ENCODE measurements around the gene SUPT4H1.

SUPT4H1 gene

DNA sequence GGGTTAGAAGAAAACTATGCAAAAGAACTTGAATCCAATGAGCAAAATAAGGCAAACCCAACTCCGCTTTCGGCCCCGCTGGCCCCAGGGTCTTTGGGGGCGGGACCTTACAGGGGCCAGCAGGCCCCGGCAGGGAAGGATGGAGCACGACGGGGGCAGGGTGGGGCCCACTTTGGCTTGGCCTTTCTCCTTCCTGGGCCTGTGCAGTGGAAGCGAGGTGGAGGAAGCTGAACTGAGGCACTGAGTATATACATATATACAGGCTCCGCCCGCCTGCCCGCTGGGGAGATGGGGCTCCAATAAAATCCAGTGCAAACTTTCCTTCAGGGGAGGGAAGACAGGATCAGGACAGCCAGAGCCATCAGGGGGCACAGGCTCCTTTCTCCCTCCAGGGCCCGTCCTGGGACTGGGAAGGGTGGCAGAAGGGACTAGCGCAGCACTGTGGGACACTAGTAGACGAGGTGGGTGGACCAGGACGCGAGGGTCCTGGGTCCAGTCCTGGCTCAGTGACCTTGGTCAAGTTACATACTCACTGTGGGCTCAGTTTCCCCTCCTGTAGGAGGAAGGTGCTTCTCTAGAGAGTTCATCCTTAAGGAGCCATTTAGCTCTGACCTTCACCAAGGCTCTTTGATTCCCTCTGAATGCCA is 50.4 kb downstream of the SUPT4H1 start:
- TF ChIP-seq POLR2AphosphoS5 (IDR thresholded peaks at IDR 0.05; ENCODE audit: low read depth, low read length), result no peak
- TF ChIP-seq, protein P1, sequence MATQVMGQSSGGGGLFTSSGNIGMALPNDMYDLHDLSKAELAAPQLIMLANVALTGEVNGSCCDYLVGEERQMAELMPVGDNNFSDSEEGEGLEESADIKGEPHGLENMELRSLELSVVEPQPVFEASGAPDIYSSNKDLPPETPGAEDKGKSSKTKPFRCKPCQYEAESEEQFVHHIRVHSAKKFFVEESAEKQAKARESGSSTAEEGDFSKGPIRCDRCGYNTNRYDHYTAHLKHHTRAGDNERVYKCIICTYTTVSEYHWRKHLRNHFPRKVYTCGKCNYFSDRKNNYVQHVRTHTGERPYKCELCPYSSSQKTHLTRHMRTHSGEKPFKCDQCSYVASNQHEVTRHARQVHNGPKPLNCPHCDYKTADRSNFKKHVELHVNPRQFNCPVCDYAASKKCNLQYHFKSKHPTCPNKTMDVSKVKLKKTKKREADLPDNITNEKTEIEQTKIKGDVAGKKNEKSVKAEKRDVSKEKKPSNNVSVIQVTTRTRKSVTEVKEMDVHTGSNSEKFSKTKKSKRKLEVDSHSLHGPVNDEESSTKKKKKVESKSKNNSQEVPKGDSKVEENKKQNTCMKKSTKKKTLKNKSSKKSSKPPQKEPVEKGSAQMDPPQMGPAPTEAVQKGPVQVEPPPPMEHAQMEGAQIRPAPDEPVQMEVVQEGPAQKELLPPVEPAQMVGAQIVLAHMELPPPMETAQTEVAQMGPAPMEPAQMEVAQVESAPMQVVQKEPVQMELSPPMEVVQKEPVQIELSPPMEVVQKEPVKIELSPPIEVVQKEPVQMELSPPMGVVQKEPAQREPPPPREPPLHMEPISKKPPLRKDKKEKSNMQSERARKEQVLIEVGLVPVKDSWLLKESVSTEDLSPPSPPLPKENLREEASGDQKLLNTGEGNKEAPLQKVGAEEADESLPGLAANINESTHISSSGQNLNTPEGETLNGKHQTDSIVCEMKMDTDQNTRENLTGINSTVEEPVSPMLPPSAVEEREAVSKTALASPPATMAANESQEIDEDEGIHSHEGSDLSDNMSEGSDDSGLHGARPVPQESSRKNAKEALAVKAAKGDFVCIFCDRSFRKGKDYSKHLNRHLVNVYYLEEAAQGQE (IDR thresholded peaks at IDR 0.05; ENCODE audit: insufficient read depth in 1 of 2, low read depth in 2 of 2, low read length in 2 of 2), result no peak
- TF ChIP-seq FOXP2 (optimal IDR thresholded peaks at IDR 0.05; ENCODE audit: borderline replicate concordance, extremely low read depth, extremely low read length, insufficient read depth), result no peak
- no peak for TF ChIP-seq SIN3A (IDR thresholded peaks at IDR 0.05; ENCODE audit: borderline replicate concordance, insufficient read depth, low read length)
- no peak for TF ChIP-seq TAF1 (IDR thresholded peaks at IDR 0.05; ENCODE audit: borderline replicate concordance, insufficient read depth, low read length)

DNA sequence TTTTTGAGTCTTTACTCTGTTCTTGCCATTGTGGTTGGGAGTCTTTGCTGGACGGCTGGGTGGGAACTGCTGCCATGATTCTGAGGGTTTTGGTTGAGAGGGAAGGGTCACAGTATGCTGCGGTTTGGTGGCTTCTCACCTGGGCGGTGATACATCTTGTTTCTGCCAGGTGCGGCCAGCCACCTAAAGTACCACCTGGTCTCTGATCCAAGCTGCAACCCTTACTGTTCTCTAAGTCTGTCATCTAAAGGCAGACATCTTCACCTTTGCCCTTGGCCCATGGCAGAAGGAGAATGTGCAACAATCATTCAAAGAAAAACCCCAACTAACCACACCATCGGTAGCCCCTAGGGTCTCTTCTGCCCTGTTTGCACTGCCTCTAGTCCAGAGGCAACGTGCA is 51.7 kb downstream of the SUPT4H1 start:
- TF ChIP-seq FOXP2 (optimal IDR thresholded peaks at IDR 0.05; ENCODE audit: borderline replicate concordance, extremely low read depth, extremely low read length, insufficient read depth) (no peak), POLR2AphosphoS5 (IDR thresholded peaks at IDR 0.05; ENCODE audit: low read depth, low read length) (no peak), TAF1 (IDR thresholded peaks at IDR 0.05; ENCODE audit: borderline replicate concordance, insufficient read depth, low read length) (no peak), SIN3A (IDR thresholded peaks at IDR 0.05; ENCODE audit: borderline replicate concordance, insufficient read depth, low read length) (no peak)
- TF ChIP-seq, protein P1 (IDR thresholded peaks at IDR 0.05; ENCODE audit: insufficient read depth in 1 of 2, low read depth in 2 of 2, low read length in 2 of 2), result no peak
